ENCODE measurements around the gene MYH10. TPM values are rescaled to one million over a fixed set of nuclear protein-coding genes. Genes with fewer than 3 reads are reported as not detected.
A peak's percentile ranks its signal among the peaks of the same experiment; 100 is the strongest.

The MYH10 gene
- total RNA-seq, 1 experiment from 2014 or later, result 251 TPM

GRCh38 chr17:8643855-8644506, 13.5 kb upstream of the MYH10 start:
- no peak overlapping the region for H3K56ac ChIP-seq (ENCODE audit: insufficient read length, low read depth, low read length)
- no peak overlapping the region for H4K91ac ChIP-seq (ENCODE audit: insufficient read length, low read depth, low read length)
- H3K79me1 ChIP-seq (ENCODE audit: insufficient read depth, low read depth, low read length, poor library complexity, severe bottlenecking), result no peaks in the 10 kb centered on the region
- H3K79me2 ChIP-seq (ENCODE audit: insufficient read depth, low read length), result no peaks in the 10 kb centered on the region
- peak overlapping the region; percentile 2 for H3K18ac ChIP-seq (ENCODE audit: insufficient read length, low read depth, low read length)
- H4K8ac ChIP-seq (replicated peaks; ENCODE audit: insufficient read length, low read depth, low read length), result no peak overlapping the region
- no peak overlapping the region for H2BK5ac ChIP-seq (ENCODE audit: insufficient read length, low read length)
- WGBS (ENCODE audit: extremely low coverage, insufficient read length, low lambda C conversion rate), result no CpG with 5 or more reads among the region's 11 CpGs
- H3K23ac ChIP-seq (ENCODE audit: insufficient read length, low read depth, low read length), result no peak overlapping the region
- no peaks in the 10 kb centered on the region for H3K4me1 ChIP-seq (ENCODE audit: insufficient read depth, low read length)
- H2BK12ac ChIP-seq (ENCODE audit: insufficient read length, low read depth, low read length), result no peak overlapping the region
- H3T11ph ChIP-seq (ENCODE audit: low read length), result peak overlapping the region; percentile 77
- no peaks in the 10 kb centered on the region for H3K9me3 ChIP-seq (ENCODE audit: control insufficient read depth, low read depth, low read length)
- H3K4me2 ChIP-seq (ENCODE audit: insufficient read depth, insufficient read length, low read length), result no peak overlapping the region
- H4K20me1 ChIP-seq (ENCODE audit: control insufficient read depth, insufficient read depth, insufficient read length), result no peaks in the 10 kb centered on the region
- Mint-ChIP-seq H3K9me3 (no peaks in the 10 kb centered on the region), H3K4me1 (peaks cover 9 to 19% of the 10 kb centered on the region in 2 experiments), H3K27me3 (ENCODE audit: low read depth) (no peaks in the 10 kb centered on the region), H3K27ac (peak overlapping the region in 2 of 3 experiments; percentile 32 to 84; a peak in 4 of 7 replicates), H3K36me3 (ENCODE audit: insufficient read depth in 1 of 3, low read depth in 3 of 3) (no peaks in the 10 kb centered on the region), H3K4me3 (no peak overlapping the region; a peak in 1 of 5 replicates)
- no peak overlapping the region for H3K4ac ChIP-seq (ENCODE audit: low read depth, low read length)
- no peak for TF ChIP-seq CTCF (conservative IDR thresholded peaks at IDR 0.05)
- H3K9ac ChIP-seq (ENCODE audit: extremely low read depth, insufficient read length, low read length), result no peak overlapping the region
- no peak overlapping the region for H2BK20ac ChIP-seq (ENCODE audit: low read depth, low read length, poor library complexity, severe bottlenecking)
- peak; percentile 53 for DNase-seq
- no peak overlapping the region for H3K14ac ChIP-seq (ENCODE audit: insufficient read depth, low read length)
- H4K5ac ChIP-seq (ENCODE audit: insufficient read length, low read depth, low read length), result no peak overlapping the region
- H2BK120ac ChIP-seq (ENCODE audit: low read depth, low read length, poor library complexity, severe bottlenecking), result peak overlapping the region; percentile 10
- no peak overlapping the region for H2BK15ac ChIP-seq (ENCODE audit: low read depth, low read length)
- no peak overlapping the region for H3K27ac ChIP-seq (ENCODE audit: insufficient read length, low read depth, low read length)
- no peaks in the 10 kb centered on the region for H3K27me3 ChIP-seq (ENCODE audit: insufficient read depth, low read length)
- no peak overlapping the region for H2AFZ ChIP-seq (ENCODE audit: low read length)
- no peak overlapping the region for H2AK5ac ChIP-seq (ENCODE audit: insufficient read length, low read length)
- no peaks in the 10 kb centered on the region for H3K23me2 ChIP-seq (ENCODE audit: insufficient read length, low read depth, low read length, poor library complexity, severe bottlenecking)
